Right renal pelvis (tissue), 4 donors: Measurements from ENCODE around the gene SLC9A9. TPM values are rescaled to one million over a fixed set of nuclear protein-coding genes. Genes with fewer than 3 reads are reported as not detected.

Source experiments
- DNase-seq, 4 donors: peaks; one replicate each; pipeline ENCODE4 v3.0.0-alpha.2; 2013; ENCODE audit warnings: low read depth in 4 of 4, low spot score in 3 of 4, missing footprints in 1 of 4
- polyA plus RNA-seq, 4 donors: library from polyadenylated mRNA; unstranded; fragments of 120-200 nt; gene quantifications; one replicate each; pipeline ENCODE4 v1.2.1, GENCODE V29; 2013; ENCODE audit not compliant: insufficient read length in 4 of 4

The SLC9A9 gene
- polyA plus RNA-seq, 4 donors, result 4.9 to 8.0 (median 6.0) TPM

- no peak for DNase-seq
These were observed 368.5 kb downstream of the SLC9A9 start for GRCh38 chr3:143479727-143480126.

DNA sequence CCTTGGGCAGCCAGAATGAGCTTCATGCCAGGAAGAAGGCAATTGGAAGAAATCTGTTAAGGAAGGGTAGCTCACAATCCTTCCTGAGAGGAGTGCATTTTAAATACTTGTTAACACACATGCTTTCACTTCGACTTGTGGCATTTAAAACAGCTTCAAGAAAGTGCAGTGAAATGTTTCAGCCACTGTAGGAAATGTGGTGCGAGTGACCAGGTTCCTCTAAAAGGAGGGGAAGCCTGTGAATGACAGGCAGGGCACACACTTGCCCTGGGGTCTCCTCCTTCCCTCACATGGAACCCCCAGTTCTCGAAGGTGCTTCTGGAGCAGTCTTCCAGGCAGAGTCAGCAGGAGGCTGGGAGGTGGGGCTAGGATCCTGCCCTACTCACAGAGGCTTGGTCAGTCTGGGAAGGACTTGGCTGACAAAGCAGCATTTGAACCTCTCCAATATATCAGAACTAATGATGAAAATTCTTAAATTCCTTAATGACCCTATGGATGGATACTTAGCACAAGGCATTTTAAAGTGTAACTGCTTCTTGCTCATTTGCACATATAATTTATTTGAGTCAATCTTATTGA is 370.1 kb downstream of the SLC9A9 start:
- no peak for DNase-seq

DNA sequence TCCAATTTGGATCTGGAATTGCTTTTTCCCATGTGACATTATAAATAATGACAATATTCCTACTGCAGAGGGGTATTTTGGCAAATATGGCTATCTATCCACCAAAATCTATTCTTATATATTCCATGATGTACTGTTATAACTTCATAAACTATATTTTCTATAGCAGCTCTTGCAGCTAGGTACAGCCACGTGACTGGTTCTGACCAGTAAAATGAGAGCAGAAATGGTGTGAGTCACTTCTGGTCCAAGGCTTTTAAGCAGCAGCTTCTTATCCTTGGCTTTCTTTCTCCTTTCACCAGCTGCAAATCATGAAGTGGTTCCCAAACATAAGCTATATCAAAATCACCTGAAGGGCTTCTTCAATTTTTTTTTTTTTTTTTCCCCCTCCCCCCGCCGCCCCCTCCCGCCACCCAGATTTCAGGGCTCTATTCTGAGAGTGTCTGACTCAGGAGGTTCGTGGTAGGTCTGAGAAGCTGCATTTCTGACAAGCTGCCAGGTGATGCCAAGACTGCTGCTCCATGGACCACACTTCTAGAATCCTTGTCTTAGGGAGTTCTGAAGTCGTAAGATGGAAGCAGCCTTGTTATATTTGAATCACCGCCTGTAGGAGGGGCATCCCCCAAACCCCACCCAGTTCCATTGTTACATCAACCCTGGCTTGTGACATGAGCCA is 371.2 kb downstream of the SLC9A9 start:
- DNase-seq, result no peak

- no peak for DNase-seq
These were observed 372.3 kb downstream of the SLC9A9 start for GRCh38 chr3:143475981-143476380.

DNA sequence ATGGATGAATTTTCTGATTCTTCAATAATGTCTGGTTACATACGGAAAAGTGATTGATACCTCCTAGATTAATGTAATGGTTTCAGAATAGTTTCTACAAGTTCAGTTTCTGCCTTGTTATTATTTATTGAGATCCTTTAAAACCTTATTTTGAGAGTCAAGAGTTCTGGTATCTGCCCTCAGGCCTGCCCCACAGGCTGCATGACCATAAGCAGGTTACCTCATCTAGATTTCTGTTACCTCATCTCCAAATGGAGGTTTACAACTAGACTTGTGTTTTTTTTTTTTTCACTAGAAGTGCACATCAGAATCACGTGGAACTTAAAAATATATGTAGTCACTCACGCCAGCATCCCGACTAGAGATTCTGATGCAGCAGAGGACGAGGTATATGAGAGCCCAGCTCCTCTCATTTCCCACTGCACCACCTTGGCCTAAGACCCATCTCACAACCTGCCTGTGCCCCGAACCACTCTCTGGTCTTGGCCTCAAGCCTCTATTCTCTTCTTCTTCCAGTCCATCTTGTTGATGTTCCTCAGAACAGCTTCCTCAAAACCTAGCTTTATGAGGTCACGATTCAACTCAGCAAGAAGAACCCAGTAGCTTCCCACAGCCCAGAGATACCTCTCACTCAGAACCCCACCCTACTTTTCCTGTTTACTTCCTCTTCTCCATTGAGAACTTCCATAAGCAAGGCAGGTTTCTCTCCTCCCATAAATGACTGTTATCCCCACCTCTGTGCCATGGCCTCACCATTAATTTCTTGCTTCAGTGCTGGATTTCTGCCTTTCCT is 375.3 kb downstream of the SLC9A9 start:
- no peak for DNase-seq

DNA sequence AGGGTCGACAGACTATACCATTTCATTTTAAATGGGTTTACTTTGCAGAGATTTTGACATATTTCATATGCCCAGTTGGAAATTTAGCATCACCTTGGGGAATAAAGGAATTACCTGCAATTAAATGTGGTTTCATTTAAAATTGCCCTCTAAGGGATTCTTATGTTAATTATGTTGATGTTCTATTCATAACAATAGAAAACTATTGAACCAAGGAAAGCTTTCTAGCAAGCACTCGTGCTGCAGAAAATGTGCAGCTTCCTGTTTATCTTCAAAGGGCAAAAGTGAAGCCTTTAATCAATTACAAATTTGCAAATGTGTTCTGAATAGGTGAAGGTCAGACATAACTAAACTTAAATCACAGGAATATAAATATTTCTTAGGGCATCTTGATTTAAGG is 376.6 kb downstream of the SLC9A9 start:
- no peak for DNase-seq

DNA sequence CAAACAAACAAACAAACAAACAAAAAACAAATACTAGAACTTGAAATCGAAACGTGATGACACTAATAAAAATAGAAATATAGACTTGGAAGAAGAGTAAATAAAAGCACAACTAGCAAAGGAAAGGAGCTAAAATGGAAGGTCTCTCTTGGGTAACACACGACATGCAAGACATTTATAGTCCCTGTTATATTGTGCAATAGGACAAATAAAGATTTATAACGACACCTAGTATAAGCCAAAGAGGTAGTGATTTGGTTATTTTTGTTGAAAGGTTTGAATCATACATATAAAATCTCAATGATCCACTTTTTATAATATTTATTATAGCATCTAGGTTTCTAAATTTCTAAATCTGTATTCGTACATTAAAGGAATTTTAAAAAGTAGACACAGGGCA is 379.1 kb downstream of the SLC9A9 start:
- DNase-seq, result no peak

- DNase-seq, result no peak
These were observed 382.6 kb downstream of the SLC9A9 start for GRCh38 chr3:143465666-143466065.

DNA sequence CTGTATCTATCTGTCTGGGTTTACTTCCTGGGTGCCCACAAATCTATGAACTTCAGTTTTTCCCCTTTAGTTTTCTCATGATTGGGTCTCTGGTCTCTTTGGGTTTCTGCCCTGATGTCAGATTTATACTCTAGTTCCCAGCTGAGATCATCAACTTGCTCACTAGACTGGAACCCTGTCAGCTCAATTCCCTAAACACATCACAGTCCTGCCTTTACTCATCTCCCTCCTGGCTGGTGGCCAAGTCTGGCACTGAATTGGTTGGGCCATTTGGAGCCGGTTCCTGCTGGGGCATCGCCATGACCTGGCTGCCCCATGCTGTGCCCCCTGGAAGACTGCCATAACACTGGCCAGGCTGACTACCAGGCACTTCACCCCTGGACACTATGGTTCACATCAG is 383.4 kb downstream of the SLC9A9 start:
- DNase-seq, result no peak

- no peak for DNase-seq
These were observed 392.8 kb downstream of the SLC9A9 start for GRCh38 chr3:143455480-143455879.

DNA sequence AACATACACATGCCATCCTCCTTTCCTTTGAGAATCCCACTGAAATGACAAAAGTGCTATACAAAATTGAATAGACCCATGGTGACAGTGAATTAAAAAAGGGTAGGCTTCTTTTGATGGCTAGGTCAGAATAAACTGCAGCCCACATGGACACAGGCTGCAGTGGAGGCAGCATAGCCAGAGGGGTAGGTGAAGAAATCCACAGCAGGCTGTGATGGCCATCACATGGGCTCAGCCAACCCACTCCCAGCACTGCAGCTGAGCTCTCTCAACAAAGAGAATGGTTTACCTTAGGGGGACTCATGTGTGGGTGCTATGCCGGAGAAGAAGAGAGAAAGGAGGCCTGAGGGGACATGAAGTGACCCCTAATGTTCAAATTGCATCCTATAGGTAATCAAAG is 397.6 kb downstream of the SLC9A9 start:
- DNase-seq, result no peak

GRCh38 chr3:143447491-143447890 is 400.8 kb downstream of the SLC9A9 start:
- DNase-seq, result no peak

DNA sequence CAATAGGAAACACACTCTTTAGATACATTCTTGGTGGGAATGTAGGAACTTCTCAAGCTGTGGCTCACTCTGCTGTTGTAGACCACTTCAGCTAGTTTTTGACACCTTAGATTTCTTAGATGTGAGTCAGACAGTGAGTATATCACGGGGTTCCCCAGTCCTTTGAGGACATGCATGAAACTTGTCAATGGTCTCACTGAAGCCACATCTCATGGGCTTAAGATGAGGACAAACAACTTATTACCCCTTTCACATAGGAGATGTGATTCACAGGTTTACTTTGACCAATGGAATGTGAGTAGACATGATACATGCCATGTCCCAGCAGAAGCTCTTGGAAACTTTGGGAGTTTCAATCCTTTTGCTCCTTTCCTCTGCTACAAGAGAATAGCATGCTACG is 403.1 kb downstream of the SLC9A9 start:
- DNase-seq, result no peak

DNA sequence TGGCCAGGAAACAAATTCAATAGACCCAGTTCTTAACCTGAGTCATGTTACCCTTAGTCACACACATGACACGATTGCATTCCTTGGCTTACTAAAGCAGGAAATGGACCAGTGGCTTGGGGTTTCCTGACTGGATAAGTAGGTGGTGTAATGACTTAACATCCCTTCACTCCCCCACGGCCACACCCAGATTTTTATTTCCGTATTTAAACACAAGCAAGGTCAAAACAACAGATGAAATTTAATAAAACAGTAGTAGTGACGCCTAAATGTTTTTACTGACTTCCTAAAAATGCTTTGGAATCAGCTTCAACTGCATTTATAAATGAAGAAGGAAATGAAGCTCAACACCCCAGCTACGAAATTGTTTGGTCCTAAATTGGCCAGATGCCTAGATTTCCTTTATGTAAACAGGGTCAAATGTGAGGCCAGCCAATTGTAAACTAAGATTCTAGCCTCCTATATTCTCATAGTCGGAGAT is 404.4 kb downstream of the SLC9A9 start:
- peak in 2 of 4 donors; percentile 16 to 45 for DNase-seq

GRCh38 chr3:143442814-143443447 is 405.3 kb downstream of the SLC9A9 start:
- DNase-seq, result no peak

DNA sequence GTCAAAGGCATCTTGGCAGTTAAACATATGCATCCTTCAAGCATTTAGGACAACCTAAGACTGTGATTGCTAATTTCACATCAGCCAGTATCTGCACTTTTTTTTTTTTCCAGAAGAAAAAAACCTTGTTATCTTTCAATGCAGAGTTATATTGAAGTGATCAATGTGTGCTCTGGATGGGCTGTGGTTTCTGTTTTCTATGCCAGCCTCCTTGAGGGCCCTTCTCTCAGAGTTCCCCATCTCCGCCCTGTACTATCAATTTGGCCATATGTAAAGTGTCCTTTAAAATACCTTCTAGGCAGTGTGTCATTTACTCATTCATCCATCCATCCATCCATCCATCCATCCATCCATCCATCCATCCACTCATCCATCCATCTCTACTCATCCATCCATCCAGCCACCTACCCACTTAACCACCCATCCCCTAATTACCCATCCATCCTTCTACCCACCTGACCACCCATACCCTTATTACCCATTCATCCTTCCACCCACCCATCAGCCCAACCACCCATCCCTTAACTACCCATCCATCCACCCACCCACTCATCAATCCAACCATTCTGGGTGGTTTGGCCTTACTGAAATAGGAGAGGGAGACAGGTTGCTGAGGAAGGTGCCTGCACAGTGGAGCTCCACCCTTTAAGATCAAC is 406.6 kb downstream of the SLC9A9 start:
- no peak for DNase-seq

- DNase-seq, result no peak
These were observed 408.5 kb downstream of the SLC9A9 start for GRCh38 chr3:143439817-143440216.

DNA sequence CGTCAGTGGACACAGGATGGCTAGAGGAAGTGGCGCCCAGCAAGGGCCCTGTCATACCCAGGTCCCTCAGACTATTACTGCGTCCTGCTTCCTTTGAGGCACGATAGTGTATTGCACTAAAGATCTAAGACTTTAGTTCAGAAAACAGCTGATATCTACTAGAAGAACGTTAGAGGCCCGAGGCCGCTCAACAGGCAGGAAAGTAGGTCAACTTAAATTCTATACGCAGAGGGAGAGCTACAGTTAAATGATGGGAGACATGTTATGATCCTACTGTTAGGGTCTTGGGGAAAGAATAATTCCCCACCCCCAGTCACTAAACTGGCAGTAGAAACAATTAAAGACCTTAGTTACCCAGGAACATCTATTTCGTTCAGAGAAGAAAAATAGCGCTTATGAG is 410.9 kb downstream of the SLC9A9 start:
- no peak for DNase-seq

DNA sequence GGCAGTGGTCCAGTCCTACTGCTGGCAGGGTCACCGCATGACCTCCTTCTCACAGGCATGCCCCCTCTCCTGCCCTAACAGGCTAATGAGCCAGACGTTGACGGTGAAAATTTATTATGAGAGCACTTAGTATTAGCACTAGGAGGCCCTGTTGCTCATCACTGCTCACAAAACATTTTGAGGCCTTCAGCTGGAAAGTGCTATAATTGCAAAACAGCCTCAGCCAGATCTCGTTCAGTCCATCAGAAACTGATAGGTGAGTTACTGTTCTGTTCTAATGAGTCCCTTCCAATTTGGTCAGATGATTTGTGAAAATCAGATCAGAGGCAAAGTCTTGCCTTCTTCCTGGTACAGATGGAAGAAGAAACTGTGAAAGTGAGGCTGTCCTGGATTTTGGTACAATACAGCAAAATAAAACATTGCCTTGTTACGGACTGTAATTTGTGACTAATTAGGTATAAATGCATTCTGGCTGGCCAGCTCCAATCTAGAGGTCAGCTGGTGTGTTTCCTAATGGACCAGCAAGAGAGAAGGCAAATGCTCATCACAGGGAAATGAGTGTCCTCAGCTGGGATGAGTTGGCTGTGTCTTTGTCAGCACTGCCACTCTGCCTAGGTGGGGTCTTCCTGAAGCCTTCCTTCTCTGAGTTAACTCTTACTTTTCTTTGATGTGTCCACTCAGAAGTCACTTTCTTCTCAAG is 411.9 kb downstream of the SLC9A9 start:
- DNase-seq, result no peak

DNA sequence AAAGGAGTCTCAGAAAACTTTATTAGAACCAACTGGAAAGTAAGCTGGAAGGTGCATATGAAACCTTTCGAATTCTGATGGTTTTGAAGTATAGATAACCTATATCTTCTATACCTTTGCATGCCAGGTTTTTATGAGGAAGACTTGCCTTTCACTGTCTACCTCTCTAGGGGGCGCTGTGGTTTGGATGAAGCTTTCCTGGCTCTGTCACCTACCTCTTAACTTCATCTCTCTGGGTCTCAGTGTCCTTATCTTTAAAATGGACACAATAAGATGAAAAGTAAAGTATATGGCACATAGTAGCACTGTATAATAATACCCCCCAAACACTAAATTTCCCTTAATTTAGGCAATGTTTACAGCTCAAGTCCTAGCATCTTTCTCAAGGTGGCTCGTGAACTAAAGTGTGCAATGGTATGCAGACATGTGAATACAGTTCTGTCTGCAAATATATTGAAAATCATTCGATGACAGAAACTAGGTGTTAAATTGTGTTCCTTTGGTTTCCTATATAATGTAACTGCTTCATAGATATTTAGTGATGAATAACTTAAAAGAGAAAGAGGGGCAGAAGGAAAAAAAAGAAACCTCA is 414.4 kb downstream of the SLC9A9 start:
- no peak for DNase-seq
